A549 (cell line): ENCODE measurements around the gene UNKL.

Experiments
- CBX8 ChIP-seq: fragments of 200-600 bp; sonication (generic); IDR thresholded peaks from 2 replicates; pipeline ENCODE4 v1.6.1; 2016
- EP300 ChIP-seq, 2 experiments: fragments of >200 bp; sonication (Bioruptor Twin); formaldehyde crosslinking; IDR thresholded peaks; 2 replicates in 1 of 2; 3 replicates in 1 of 2; pipeline ENCODE4 v1.6.1; 2016 to 2017
- POLR2A ChIP-seq: IDR thresholded peaks from 2 replicates; pipeline ENCODE4 v1.6.1; 2012; ENCODE audit warnings: mild to moderate bottlenecking, low read length
- RAD21 ChIP-seq, 2 experiments: fragments of >200 bp in 1 of 2; sonication (Bioruptor Twin) in 1 of 2; formaldehyde crosslinking in 1 of 2; IDR thresholded peaks in 1 of 2; conservative IDR thresholded peaks in 1 of 2; 2 replicates in 1 of 2; 3 replicates in 1 of 2; pipeline ENCODE4 v1.6.1; 2012 to 2018; ENCODE audit warnings: inconsistent platforms in 1 of 2
- RCOR1 ChIP-seq: fragments of 150-350 bp; IDR thresholded peaks from 2 replicates; pipeline ENCODE4 v1.6.1; 2014; ENCODE audit warnings: antibody characterized with exemption, low read length, low read depth
- TF ChIP-seq, protein P1 (sequence below): fragments of >200 bp; sonication (Bioruptor Twin); formaldehyde crosslinking; IDR thresholded peaks from 3 replicates; pipeline ENCODE4 v1.5.1; 2016
- TF ChIP-seq, protein P2 (sequence below): IDR thresholded peaks from 2 replicates; pipeline ENCODE4 v1.6.1; 2012

DNA sequence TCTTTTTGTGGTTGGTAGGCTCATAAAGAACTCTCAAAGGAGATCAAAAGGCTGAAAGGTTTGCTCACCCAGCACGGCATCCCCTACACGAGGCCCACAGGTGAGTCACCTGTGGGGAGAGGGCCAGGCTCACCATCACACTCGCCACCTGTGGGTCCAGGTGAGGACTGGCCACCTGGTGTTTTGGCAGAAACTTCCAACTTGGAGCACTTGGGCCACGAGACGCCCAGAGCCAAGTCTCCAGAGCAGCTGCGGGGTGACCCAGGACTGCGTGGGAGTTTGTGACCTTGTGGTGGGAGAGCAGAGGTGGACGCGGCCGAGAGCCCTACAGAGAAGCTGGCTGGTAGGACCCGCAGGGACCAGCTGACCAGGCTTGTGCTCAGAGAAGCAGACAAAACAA lies 51.7 kb downstream of the UNKL start:
- TF ChIP-seq RCOR1 (no peak), RAD21 (conservative IDR thresholded peaks at IDR 0.05 in 1 of 2, IDR thresholded peaks at IDR 0.05 in 1 of 2) (no peak), CBX8 (no peak), EP300 (IDR thresholded peaks at IDR 0.05) (no peak), POLR2A (no peak)
- TF ChIP-seq, protein P1, sequence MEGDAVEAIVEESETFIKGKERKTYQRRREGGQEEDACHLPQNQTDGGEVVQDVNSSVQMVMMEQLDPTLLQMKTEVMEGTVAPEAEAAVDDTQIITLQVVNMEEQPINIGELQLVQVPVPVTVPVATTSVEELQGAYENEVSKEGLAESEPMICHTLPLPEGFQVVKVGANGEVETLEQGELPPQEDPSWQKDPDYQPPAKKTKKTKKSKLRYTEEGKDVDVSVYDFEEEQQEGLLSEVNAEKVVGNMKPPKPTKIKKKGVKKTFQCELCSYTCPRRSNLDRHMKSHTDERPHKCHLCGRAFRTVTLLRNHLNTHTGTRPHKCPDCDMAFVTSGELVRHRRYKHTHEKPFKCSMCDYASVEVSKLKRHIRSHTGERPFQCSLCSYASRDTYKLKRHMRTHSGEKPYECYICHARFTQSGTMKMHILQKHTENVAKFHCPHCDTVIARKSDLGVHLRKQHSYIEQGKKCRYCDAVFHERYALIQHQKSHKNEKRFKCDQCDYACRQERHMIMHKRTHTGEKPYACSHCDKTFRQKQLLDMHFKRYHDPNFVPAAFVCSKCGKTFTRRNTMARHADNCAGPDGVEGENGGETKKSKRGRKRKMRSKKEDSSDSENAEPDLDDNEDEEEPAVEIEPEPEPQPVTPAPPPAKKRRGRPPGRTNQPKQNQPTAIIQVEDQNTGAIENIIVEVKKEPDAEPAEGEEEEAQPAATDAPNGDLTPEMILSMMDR = no peak
- TF ChIP-seq, protein P2, sequence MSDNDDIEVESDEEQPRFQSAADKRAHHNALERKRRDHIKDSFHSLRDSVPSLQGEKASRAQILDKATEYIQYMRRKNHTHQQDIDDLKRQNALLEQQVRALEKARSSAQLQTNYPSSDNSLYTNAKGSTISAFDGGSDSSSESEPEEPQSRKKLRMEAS = no peak
